Measurements from ENCODE around the gene KLC1.

The KLC1 gene

DNA sequence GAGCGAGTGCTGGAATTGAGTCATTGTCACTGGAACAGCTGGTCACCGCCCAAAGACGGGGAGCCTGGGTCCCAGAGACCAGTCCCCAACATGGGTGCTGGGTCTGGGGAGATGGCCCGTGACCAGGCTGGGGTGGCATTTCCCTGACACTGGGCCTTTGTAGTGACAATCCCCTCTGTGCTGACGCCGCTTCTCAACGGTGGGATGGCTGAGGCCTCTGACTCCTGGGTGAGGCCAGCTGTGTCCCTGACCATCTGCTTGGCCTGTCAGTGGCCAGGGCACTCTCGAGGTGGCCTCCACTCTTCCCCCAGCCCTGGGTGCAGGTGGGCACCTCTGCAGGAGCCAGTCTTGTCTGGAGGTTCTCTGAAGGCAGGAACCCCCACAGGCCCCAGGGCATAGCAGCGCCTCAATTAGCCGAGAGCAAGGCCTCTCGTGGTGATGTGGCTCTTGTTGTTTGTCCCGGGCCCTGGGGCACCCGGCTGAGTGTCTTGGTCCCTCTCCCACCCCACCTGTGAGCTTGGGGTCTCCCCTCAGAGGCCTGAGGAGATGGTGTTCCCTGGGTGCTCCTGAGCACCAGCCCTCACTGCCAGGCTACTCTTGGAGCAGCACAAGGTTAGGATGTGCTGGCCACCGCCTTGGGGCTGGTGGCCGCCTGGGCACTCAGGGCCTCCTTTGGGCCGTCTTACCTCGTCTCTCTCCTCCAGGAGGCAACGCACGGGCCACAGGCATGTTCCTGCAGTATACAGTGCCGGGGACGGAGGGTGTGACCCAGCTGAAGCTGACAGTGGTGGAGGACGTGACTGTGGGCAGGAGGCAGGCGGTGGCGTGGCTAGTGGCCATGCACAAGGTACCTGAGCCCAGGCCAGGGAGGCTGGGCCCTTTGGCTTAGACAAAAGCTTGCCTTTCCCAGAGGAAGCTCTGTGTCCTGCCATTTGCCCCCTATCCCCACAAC, 103.2 kb downstream of the KLC1 start:
- TF ChIP-seq, protein P1, sequence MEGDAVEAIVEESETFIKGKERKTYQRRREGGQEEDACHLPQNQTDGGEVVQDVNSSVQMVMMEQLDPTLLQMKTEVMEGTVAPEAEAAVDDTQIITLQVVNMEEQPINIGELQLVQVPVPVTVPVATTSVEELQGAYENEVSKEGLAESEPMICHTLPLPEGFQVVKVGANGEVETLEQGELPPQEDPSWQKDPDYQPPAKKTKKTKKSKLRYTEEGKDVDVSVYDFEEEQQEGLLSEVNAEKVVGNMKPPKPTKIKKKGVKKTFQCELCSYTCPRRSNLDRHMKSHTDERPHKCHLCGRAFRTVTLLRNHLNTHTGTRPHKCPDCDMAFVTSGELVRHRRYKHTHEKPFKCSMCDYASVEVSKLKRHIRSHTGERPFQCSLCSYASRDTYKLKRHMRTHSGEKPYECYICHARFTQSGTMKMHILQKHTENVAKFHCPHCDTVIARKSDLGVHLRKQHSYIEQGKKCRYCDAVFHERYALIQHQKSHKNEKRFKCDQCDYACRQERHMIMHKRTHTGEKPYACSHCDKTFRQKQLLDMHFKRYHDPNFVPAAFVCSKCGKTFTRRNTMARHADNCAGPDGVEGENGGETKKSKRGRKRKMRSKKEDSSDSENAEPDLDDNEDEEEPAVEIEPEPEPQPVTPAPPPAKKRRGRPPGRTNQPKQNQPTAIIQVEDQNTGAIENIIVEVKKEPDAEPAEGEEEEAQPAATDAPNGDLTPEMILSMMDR (IDR thresholded peaks at IDR 0.05; ENCODE audit: borderline replicate concordance, control extremely low read depth, extremely low read depth, insufficient read depth, missing control alignments) = no peak
- in situ Hi-C loops (cut with MboI; ENCODE audit: low sequenced_read_pairs, unreplicated experiment) = no loop called here
- no peak for DNase-seq (ENCODE audit: low spot score)

DNA sequence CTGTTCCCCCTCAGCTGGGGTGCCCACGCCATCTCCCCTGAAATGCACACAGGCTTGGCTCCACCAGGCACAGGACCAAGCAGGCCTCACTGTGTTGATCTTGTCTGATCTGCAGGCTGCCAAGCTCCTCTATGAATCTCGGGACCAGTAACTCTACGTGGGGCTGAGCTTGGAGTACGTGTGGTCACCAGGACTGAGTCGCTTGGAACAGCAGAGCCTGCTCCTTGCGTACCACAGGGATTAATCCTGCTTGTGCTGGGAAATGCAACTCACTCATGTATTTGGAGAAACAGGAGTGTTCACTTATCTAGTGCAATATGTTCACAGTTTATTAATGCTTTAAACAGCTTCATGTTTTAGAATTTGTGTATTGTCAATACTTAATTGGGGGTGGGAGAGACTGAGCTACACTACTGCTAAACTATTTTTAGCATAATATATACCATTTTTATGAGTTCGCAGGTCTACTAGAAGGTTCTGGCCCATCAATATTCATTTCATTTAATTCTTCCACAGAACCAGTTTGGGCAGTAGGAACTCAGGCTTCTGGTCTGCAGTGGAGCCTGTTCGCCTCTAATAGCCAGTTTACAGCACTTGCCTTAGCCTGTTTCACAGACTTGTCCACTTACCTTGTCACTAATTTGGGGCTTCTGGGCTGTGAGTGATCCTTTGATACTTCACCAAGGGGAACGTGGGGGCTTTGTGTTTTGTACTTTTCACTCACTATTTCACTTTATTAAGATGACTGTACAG, 104.0 kb downstream of the KLC1 start:
- in situ Hi-C loops (cut with MboI; ENCODE audit: low sequenced_read_pairs, unreplicated experiment) = no loop called here
- DNase-seq (ENCODE audit: low spot score) = no peak
- TF ChIP-seq, protein P1 (IDR thresholded peaks at IDR 0.05; ENCODE audit: borderline replicate concordance, control extremely low read depth, extremely low read depth, insufficient read depth, missing control alignments) = no peak

DNA sequence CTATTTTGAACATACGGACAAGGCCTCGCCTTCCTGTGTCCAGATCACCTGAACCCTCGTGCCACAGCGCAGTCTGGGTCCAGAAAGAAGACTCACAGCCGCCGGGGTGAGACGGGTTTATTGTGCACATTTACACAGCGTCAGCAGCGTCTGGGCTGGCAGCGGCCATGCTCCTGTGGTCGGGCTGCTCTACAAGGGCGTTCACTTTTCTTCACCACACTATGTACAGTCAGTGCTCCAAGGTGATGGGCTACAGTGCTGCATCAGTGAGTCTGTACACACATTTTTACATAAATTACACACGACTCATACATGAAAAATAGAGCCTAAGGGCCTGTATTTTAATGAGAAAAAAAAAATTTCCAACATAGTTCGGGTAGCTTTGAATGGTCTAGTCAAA, 104.6 kb downstream of the KLC1 start:
- in situ Hi-C loops (cut with MboI; ENCODE audit: low sequenced_read_pairs, unreplicated experiment) = no loop called here
- DNase-seq (ENCODE audit: low spot score) = no peak
- TF ChIP-seq, protein P1 (IDR thresholded peaks at IDR 0.05; ENCODE audit: borderline replicate concordance, control extremely low read depth, extremely low read depth, insufficient read depth, missing control alignments) = no peak

DNA sequence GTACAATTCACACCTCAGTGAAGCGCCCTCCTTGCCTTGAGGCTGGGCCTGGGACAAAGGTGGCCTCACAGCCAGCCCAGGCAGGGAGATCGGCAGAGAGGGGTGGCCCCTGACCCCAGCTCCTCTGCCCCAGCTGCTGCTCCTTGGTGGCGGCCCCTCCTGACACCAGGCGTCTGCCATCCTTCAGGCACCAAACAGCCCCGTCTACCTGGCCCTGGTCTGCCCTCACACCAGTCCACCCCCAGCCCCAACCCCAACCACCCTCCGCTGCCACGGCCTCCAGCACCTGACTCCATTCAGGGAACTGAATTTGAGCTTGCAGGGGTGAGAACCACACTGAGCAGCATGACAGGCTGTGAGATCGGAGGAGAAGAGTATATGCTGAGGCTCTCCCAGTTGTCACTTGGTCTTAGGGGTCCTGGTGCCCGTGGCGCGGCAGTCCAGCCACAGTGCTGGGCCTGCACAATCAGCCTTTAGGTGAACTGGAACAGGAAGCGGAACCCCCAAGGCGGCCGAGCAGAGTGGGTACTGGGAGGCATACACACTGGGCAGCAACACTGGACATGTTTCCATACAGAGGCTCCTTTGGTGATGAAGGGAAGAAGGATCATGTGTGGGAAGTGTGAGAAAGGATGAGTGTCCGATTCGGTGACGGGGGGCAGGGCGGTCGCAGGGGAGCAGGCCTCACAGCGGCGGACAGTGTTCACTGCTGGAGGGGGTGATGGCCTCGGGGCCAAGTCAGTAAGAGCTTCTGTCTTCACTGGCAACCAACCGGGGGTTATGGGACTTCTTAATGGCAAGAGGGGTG, 105.3 kb downstream of the KLC1 start:
- DNase-seq (ENCODE audit: low spot score) = no peak
- TF ChIP-seq, protein P1 (IDR thresholded peaks at IDR 0.05; ENCODE audit: borderline replicate concordance, control extremely low read depth, extremely low read depth, insufficient read depth, missing control alignments) = no peak
- in situ Hi-C loops (cut with MboI; ENCODE audit: low sequenced_read_pairs, unreplicated experiment) = no loop called here

DNA sequence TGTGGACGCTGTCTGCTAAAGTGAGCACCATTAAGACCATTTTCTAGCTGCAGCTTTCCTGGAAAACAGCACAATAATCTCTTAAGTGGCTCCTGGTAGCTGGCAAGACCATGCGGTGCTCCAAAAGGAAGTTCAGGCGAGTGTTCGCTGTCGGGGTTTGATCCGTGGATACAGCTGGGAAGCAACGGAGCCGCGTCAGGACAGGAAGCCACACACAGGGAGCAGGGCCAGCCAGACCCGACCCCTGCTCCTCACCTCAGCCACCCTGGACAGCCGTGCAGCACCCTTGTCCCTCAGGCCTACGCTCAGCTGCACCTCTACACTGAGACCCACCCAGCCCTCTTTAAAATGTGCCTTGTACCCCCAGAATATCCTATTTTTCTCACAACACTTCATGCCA, 106.0 kb downstream of the KLC1 start:
- in situ Hi-C loops (cut with MboI; ENCODE audit: low sequenced_read_pairs, unreplicated experiment) = no loop called here
- no peak for DNase-seq (ENCODE audit: low spot score)

More for the DNA sequence above, 106.0 kb downstream of the KLC1 start:
- TF ChIP-seq, protein P1 (IDR thresholded peaks at IDR 0.05; ENCODE audit: borderline replicate concordance, control extremely low read depth, extremely low read depth, insufficient read depth, missing control alignments) = no peak
